Activated T-helper 1 cell treated with anti-CD3 and anti-CD28 coated beads, Interleukin-2, amount 50 U/mL, for 16 hours (primary cell): ENCODE measurements around the gene LYST.
"Not testable (repeated sequence)": the region's sequence is repeated elsewhere in the genome, so short reads cannot be mapped to it uniquely, and the experiment has no call there.

Source experiments
- DNase-seq, 2 donors: peaks; one replicate each; pipeline ENCODE4 v3.0.0-alpha.2; 2020; ENCODE audit warnings: low read depth in 1 of 2, low spot score in 1 of 2

LYST gene

GRCh38 chr1:235663628-235664027, 203.1 kb downstream of the LYST start:
- no peak for DNase-seq

GRCh38 chr1:235661568-235661967, 205.1 kb downstream of the LYST start:
- no peak for DNase-seq

- DNase-seq = no peak
These were observed 207.4 kb downstream of the LYST start for GRCh38 chr1:235659186-235659771.

GRCh38 chr1:235657747-235658526, 208.8 kb downstream of the LYST start:
- no peak for DNase-seq

GRCh38 chr1:235657269-235657668, 209.4 kb downstream of the LYST start:
- DNase-seq = no peak

GRCh38 chr1:235652364-235652763, 214.3 kb downstream of the LYST start:
- DNase-seq = no peak

- no peak for DNase-seq
These were observed 215.4 kb downstream of the LYST start for GRCh38 chr1:235651170-235651806.

- no peak for DNase-seq
These were observed 216.2 kb downstream of the LYST start for GRCh38 chr1:235650341-235651169.

- no peak for DNase-seq
These were observed 217.1 kb downstream of the LYST start, which contains the start of gene GNG4 for GRCh38 chr1:235649368-235650163. TSS of gene GNG4 (minus strand) at chr1:235649784. CDS start at chr1:235583838, 65,946 bp downstream.

GRCh38 chr1:235648954-235649367, 217.7 kb downstream of the LYST start:
- peak; percentile 26 to 32 for DNase-seq

- no peak for DNase-seq
These were observed 218.2 kb downstream of the LYST start for GRCh38 chr1:235648407-235648907.

GRCh38 chr1:235647537-235647936, 219.2 kb downstream of the LYST start:
- DNase-seq = not testable (repeated sequence)

GRCh38 chr1:235646463-235646862, 220.2 kb downstream of the LYST start:
- DNase-seq = no peak

GRCh38 chr1:235644693-235645305, 221.9 kb downstream of the LYST start:
- no peak for DNase-seq

GRCh38 chr1:235643837-235644692, 222.6 kb downstream of the LYST start:
- DNase-seq = no peak

- DNase-seq = no peak
These were observed 223.7 kb downstream of the LYST start for GRCh38 chr1:235642943-235643371.

- peak; percentile 44 to 49 for DNase-seq
These were observed 224.4 kb downstream of the LYST start for GRCh38 chr1:235642011-235642942.

GRCh38 chr1:235640580-235640979, 226.1 kb downstream of the LYST start:
- DNase-seq = no peak
